ENCODE measurements around the gene PALLD.
"Not testable (repeated sequence)": the region's sequence is repeated elsewhere in the genome, so short reads cannot be mapped to it uniquely, and the experiment has no call there.

PALLD gene

DNA sequence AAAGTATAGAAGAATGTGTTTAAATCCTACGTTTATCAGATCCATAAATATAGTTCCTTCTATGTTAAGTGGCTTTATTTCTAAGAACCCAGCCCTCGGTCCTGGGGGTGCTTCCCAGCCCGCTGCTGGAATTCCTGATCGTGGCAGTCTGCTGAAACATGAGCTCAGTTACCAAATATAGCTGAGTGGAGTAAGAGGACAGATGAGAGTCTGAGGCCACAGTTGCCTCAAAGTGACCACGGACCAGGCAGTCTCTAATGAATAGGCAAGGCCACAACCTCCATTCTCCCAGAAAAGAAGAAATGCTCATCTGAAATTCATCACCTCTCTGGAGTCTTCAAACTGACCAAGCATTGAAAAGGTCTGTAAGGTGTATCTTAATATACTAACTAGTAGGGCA is at the start of gene PALLD:
Gene PALLD, plus strand, starts transcription at position 219 of the 400 bp plus-strand sequence.
- Histone ChIP-seq H3K27ac (ENCODE audit: extremely low read depth, low read depth, low read length) (no peak within 1 kb of the TSS), H3K4me1 (ENCODE audit: control insufficient read depth, insufficient read depth, low read length) (peaks cover 3% of the 10 kb centered on the region; the same call in 1 of the 2 replicates), H3K4me3 (ENCODE audit: low read depth, low read length) (no peak within 1 kb of the TSS), H3K9me3 (ENCODE audit: control insufficient read depth, insufficient read depth, low read depth, low read length) (no peaks in the 10 kb centered on the region), H3K36me3 (ENCODE audit: control insufficient read depth in 2 of 2, insufficient read depth in 1 of 2, low read length in 2 of 2) (no peaks in the 10 kb centered on the region)
- ChIA-PET POLR2A (no interaction called here), CTCF (interaction anchor here (0.7 kb wide), 2 partner anchors 17 to 165 kb away, joined by 3 read pairs; no protein-coding TSS in a partner anchor)
- no peak for TF ChIP-seq ZNF169 (tag by site-specific recombination; IDR thresholded peaks at IDR 0.05)
- TF ChIP-seq ZFP69B (tag by site-specific recombination; IDR thresholded peaks at IDR 0.05) = no peak
- TF ChIP-seq, protein P1, sequence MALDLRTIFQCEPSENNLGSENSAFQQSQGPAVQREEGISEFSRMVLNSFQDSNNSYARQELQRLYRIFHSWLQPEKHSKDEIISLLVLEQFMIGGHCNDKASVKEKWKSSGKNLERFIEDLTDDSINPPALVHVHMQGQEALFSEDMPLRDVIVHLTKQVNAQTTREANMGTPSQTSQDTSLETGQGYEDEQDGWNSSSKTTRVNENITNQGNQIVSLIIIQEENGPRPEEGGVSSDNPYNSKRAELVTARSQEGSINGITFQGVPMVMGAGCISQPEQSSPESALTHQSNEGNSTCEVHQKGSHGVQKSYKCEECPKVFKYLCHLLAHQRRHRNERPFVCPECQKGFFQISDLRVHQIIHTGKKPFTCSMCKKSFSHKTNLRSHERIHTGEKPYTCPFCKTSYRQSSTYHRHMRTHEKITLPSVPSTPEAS (tag by site-specific recombination; IDR thresholded peaks at IDR 0.05) = no peak
- TF ChIP-seq ZSCAN16 (tag by site-specific recombination; IDR thresholded peaks at IDR 0.05) = no peak
- no peak for TF ChIP-seq ZSCAN23 (tag by site-specific recombination; IDR thresholded peaks at IDR 0.05)
- TF ChIP-seq GLIS1 (tag by site-specific recombination; IDR thresholded peaks at IDR 0.05) = peak; percentile 57; the same call in 1 of the 2 replicates
- TF ChIP-seq, protein P2, sequence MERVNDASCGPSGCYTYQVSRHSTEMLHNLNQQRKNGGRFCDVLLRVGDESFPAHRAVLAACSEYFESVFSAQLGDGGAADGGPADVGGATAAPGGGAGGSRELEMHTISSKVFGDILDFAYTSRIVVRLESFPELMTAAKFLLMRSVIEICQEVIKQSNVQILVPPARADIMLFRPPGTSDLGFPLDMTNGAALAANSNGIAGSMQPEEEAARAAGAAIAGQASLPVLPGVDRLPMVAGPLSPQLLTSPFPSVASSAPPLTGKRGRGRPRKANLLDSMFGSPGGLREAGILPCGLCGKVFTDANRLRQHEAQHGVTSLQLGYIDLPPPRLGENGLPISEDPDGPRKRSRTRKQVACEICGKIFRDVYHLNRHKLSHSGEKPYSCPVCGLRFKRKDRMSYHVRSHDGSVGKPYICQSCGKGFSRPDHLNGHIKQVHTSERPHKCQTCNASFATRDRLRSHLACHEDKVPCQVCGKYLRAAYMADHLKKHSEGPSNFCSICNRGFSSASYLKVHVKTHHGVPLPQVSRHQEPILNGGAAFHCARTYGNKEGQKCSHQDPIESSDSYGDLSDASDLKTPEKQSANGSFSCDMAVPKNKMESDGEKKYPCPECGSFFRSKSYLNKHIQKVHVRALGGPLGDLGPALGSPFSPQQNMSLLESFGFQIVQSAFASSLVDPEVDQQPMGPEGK (tag by site-specific recombination; IDR thresholded peaks at IDR 0.05) = no peak
- no peak for TF ChIP-seq ZNF585B (tag by site-specific recombination; IDR thresholded peaks at IDR 0.05)

DNA sequence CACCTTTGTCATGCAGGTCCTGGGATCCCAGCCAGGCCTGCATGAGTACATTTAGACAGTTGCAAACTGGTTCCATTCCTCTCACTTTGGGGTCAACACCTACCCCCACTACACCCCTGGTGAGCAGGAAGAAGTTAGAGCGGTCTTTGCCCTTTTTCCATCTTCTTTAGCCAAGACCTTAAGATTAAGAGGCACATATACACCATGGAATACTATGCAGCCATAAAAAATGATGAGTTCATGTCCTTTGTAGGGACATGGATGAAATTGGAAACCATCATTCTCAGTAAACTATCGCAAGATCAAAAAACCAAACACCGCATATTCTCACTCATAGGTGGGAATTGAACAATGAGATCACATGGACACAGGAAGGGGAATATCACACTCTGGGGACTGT is 47.8 kb upstream of the PALLD start:
- POLR2A ChIA-PET; H3K36me3 ChIP-seq (ENCODE audit: control insufficient read depth in 2 of 2, insufficient read depth in 1 of 2, low read length in 2 of 2); H3K4me1 ChIP-seq (ENCODE audit: control insufficient read depth, insufficient read depth, low read length); H3K4me3 ChIP-seq (ENCODE audit: low read depth, low read length); H3K27ac ChIP-seq (ENCODE audit: extremely low read depth, low read depth, low read length); H3K9me3 ChIP-seq (ENCODE audit: control insufficient read depth, insufficient read depth, low read depth, low read length); CTCF ChIA-PET: not testable (repeated sequence)
- TF ChIP-seq ZNF146 (tag by site-specific recombination; IDR thresholded peaks at IDR 0.05) = peak; percentile 91

DNA sequence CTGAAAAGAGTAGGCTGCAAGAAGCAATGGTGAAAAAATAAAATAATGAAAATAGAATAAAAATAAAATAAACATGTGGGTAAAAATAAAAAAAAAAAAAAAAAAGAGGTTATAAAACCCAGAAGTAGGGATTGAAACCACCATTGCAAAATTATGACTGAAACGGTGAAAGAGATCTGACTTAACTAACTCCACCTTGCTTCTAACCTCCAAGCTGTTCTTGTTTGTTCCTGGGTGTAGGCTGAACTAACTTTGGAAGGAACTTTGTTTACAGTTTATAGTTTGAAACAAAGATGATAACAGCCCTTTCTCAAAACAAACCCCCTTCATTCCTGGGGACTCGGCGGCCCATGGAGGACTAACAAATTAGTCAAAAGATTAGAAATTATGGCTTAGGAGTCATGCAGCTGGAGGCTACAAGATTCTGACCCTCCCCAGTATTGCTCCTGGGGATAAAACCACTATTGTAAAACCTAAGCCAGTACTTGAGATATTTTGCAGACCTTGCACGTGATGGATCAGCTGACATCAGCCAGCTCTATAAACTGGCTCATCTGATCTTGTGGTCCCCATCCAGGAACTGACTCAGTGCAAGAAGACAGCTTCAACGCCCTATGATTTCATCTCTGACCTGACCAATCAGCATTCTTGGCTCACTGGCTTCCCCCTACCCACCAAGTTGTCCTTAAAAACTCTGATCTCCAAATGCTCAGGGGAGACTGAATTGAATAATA is 47.0 kb upstream of the PALLD start:
- Histone ChIP-seq H3K4me3 (ENCODE audit: low read depth, low read length) (no peak overlapping the region), H3K9me3 (ENCODE audit: control insufficient read depth, insufficient read depth, low read depth, low read length) (no peaks in the 10 kb centered on the region), H3K4me1 (ENCODE audit: control insufficient read depth, insufficient read depth, low read length) (peaks cover 9% of the 10 kb centered on the region; the same call in 1 of the 2 replicates), H3K36me3 (ENCODE audit: control insufficient read depth in 2 of 2, insufficient read depth in 1 of 2, low read length in 2 of 2) (no peaks in the 10 kb centered on the region), H3K27ac (ENCODE audit: extremely low read depth, low read depth, low read length) (no peak overlapping the region)
- ChIA-PET CTCF (interaction anchor here (0.7 kb wide), 1 partner anchor 115 kb away, joined by 4 read pairs; no protein-coding TSS in a partner anchor), POLR2A (no interaction called here)
- TF ChIP-seq, protein P3, sequence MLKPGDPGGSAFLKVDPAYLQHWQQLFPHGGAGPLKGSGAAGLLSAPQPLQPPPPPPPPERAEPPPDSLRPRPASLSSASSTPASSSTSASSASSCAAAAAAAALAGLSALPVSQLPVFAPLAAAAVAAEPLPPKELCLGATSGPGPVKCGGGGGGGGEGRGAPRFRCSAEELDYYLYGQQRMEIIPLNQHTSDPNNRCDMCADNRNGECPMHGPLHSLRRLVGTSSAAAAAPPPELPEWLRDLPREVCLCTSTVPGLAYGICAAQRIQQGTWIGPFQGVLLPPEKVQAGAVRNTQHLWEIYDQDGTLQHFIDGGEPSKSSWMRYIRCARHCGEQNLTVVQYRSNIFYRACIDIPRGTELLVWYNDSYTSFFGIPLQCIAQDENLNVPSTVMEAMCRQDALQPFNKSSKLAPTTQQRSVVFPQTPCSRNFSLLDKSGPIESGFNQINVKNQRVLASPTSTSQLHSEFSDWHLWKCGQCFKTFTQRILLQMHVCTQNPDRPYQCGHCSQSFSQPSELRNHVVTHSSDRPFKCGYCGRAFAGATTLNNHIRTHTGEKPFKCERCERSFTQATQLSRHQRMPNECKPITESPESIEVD (tag by site-specific recombination; IDR thresholded peaks at IDR 0.05) = 0 out of 2 replicates have a peak, but pooled peaks have one; percentile 25
- TF ChIP-seq ZSCAN30 (tag by site-specific recombination; IDR thresholded peaks at IDR 0.05) = no peak
- no peak for TF ChIP-seq ZNF221 (tag by site-specific recombination; IDR thresholded peaks at IDR 0.05; ENCODE audit: borderline replicate concordance)
- TF ChIP-seq ZNF416 (tag by site-specific recombination; IDR thresholded peaks at IDR 0.05) = no peak
- TF ChIP-seq ZNF791 (tag by site-specific recombination; IDR thresholded peaks at IDR 0.05) = no peak
- no peak for TF ChIP-seq ZNF610 (tag by site-specific recombination; IDR thresholded peaks at IDR 0.05; ENCODE audit: borderline replicate concordance)
- peak; percentile 21; the same call in 1 of the 2 replicates for TF ChIP-seq SP2 (tag by site-specific recombination; IDR thresholded peaks at IDR 0.05)
- no peak for TF ChIP-seq ZNF621 (tag by site-specific recombination; IDR thresholded peaks at IDR 0.05)
- no peak for TF ChIP-seq ZNF561 (tag by site-specific recombination; IDR thresholded peaks at IDR 0.05; ENCODE audit: borderline replicate concordance)
- no peak for TF ChIP-seq ZNF544 (tag by site-specific recombination; IDR thresholded peaks at IDR 0.05)
- peak; percentile 61; the same call in 1 of the 2 replicates for TF ChIP-seq ZNF24 (tag by site-specific recombination; IDR thresholded peaks at IDR 0.05)
- TF ChIP-seq ZNF37A (tag by site-specific recombination; IDR thresholded peaks at IDR 0.05) = no peak
- TF ChIP-seq ZNF311 (tag by site-specific recombination; IDR thresholded peaks at IDR 0.05; ENCODE audit: borderline replicate concordance) = no peak
- peak; percentile 80 for TF ChIP-seq ZNF394 (tag by site-specific recombination; IDR thresholded peaks at IDR 0.05; ENCODE audit: borderline replicate concordance)
- TF ChIP-seq ZNF670 (tag by site-specific recombination; IDR thresholded peaks at IDR 0.05; ENCODE audit: low read depth) = no peak
- TF ChIP-seq BCL11A (tag by site-specific recombination; IDR thresholded peaks at IDR 0.05; ENCODE audit: low read depth) = no peak

Measured in HEK293 (cell line).